ENCODE results near the gene AK3. TPM values are rescaled to one million over a fixed set of nuclear protein-coding genes. Genes with fewer than 3 reads are reported as not detected.

The AK3 gene
- total RNA-seq, result 56.5 and 60.8 TPM in 2 replicates

GRCh38 chr9:4740638-4741364 lies at the start of gene AK3:
AK3 (minus strand) TSS chr9:4741202; CDS start chr9:4741087, 115 bp downstream.

GRCh38 chr9:4679268-4680172 lies 61.5 kb downstream of the AK3 start, which contains the start of gene CDC37L1:
CDC37L1 (plus strand) TSS chr9:4679569; CDS start chr9:4679768, 199 bp downstream.

GRCh38 chr9:4666042-4666699 lies 74.8 kb downstream of the AK3 start, which contains the start of gene SPATA6L:
SPATA6L (minus strand) TSS chr9:4666480; CDS start chr9:4666250, 230 bp downstream.

GRCh38 chr9:4662108-4662988 lies 78.7 kb downstream of the AK3 start, which contains the start of gene PLPP6:
PLPP6 (plus strand) TSS chr9:4662294; CDS start chr9:4662376, 82 bp downstream.

Other genes starting within 250 kb of the AK3 start
- gene PLPP6, start 78.9 kb downstream of the AK3 start, total RNA-seq, result 6.5 and 12.0 TPM in 2 replicates
- 2.7 and 3.3 TPM in 2 replicates for gene SPATA6L, start 74.7 kb downstream of the AK3 start, total RNA-seq
- 27.7 and 38.4 TPM in 2 replicates for gene CDC37L1, start 61.6 kb downstream of the AK3 start, total RNA-seq
- gene RCL1, start 51.7 kb upstream of the AK3 start, total RNA-seq, result 27.7 and 37.3 TPM in 2 replicates
- 12.3 and 13.9 TPM in 2 replicates for gene JAK2, start 244.1 kb upstream of the AK3 start, total RNA-seq